Spleen (tissue), 11 donors: ENCODE results near the gene AUH. TPM values are rescaled to one million over a fixed set of nuclear protein-coding genes. Genes with fewer than 3 reads are reported as not detected.

ENCODE experiments used
- DNase-seq: peaks from one replicate; pipeline ENCODE4 v3.0.0-alpha.2; 2020
- H3K27ac ChIP-seq, 8 donors: fragments of 200-600 bp; sonication (generic) in 7 of 8; 1 replicate in 4 of 8; 2 replicates in 4 of 8; pipeline versions ENCODE4 v1.5.0 to v1.8.0; 2016 to 2021; ENCODE audit warnings: inconsistent platforms in 4 of 8, mild to moderate bottlenecking in 4 of 8, moderate library complexity in 1 of 8
- H3K27me3 ChIP-seq, 7 donors: fragments of 200-600 bp; sonication (generic) in 6 of 7; replicated peaks in 1 of 7; 1 replicate in 4 of 7; 2 replicates in 3 of 7; pipeline versions ENCODE4 v1.5.0 to v1.8.0; 2016 to 2021; ENCODE audit warnings: inconsistent platforms in 3 of 7, mild to moderate bottlenecking in 1 of 7
- H3K36me3 ChIP-seq, 6 donors: fragments of 200-600 bp; sonication (generic) in 5 of 6; 1 replicate in 4 of 6; 2 replicates in 2 of 6; pipeline versions ENCODE4 v1.5.0 to v1.8.0; 2016 to 2021; ENCODE audit warnings: inconsistent platforms in 2 of 6
- H3K4me1 ChIP-seq, 6 donors: fragments of 200-600 bp; sonication (generic) in 5 of 6; 1 replicate in 3 of 6; 2 replicates in 3 of 6; pipeline versions ENCODE4 v1.5.0 to v1.8.0; 2016 to 2021; ENCODE audit warnings: inconsistent platforms in 3 of 6
- H3K4me3 ChIP-seq, 8 donors: fragments of 200-600 bp; sonication (generic) in 7 of 8; 1 replicate in 4 of 8; 2 replicates in 4 of 8; pipeline versions ENCODE4 v1.5.0 to v1.8.0; 2016 to 2021; ENCODE audit warnings: inconsistent platforms in 4 of 8, mild to moderate bottlenecking in 4 of 8, moderate library complexity in 2 of 8
- H3K9me3 ChIP-seq, 8 donors: fragments of 200-600 bp; sonication (generic) in 7 of 8; 1 replicate in 4 of 8; 2 replicates in 4 of 8; pipeline versions ENCODE4 v1.5.0 to v1.8.0; 2016 to 2021; ENCODE audit warnings: inconsistent platforms in 4 of 8
- POLR2A ChIP-seq, 3 donors: fragments of 450-650 bp; IDR thresholded peaks; one replicate each; pipeline ENCODE4 v1.5.1; 2017; ENCODE audit warnings: antibody characterized with exemption in 3 of 3, mild to moderate bottlenecking in 1 of 3
- POLR2AphosphoS5 ChIP-seq, 3 donors: sonication (generic); formaldehyde crosslinking; IDR thresholded peaks; one replicate each; pipeline ENCODE4 v1.5.1; 2017; ENCODE audit warnings: antibody characterized with exemption in 3 of 3
- WGBS, 5 donors: extraction: QIAGEN DNeasy Blood & Tissue Kit in 3 of 5; methylation state at CpG; one replicate each; pipeline versions ENCODE4 v1.1.5 to v1.1.7; 2013 to 2018; 5-methylcytosine and 5-hydroxymethylcytosine counted together
- intact Hi-C: fragments of 100-400 bp; cut with DNase I; formaldehyde crosslinking; loops from one replicate; pipeline ENCODE4 v1.15.0; 2023; ENCODE audit warnings: low total_unique reads
- polyA plus RNA-seq, 3 donors: library from polyadenylated mRNA; stranded (reverse); fragments of 200-250 nt; gene quantifications; one replicate each; pipeline ENCODE4 v1.2.1, GENCODE V29; 2013
- total RNA-seq, 7 donors: library from RNA; depleted of rRNA in 3 of 7; stranded (reverse); fragments of >200 nt in 3 of 7; fragmentation: NEBNext Ultra II Directional in 4 of 7; extraction: Animal tissue kit (Norgen Biotek cat#: 25700) in 4 of 7; gene quantifications; one replicate each; pipeline versions ENCODE4 v1.1.0 to v1.2.1, GENCODE V29; 2016 to 2021
- TF ChIP-seq, protein P1 (sequence below), 11 experiments: fragments of 200-600 bp in 7 of 11; fragments of 450-650 bp in 4 of 11; sonication (generic) in 4 of 11; IDR thresholded peaks in 8 of 11; conservative IDR thresholded peaks in 3 of 11; 1 replicate in 7 of 11; 2 replicates in 4 of 11; pipeline versions ENCODE4 v1.4.0 to v1.8.0; 2016 to 2021; ENCODE audit warnings: antibody characterized with exemption in 11 of 11, inconsistent platforms in 4 of 11, mild to moderate bottlenecking in 1 of 11
- donor health status: healthy with polysubstance abuse.
- donor health status: DM: no; HTN: no; CAD: no; lungs with moderate emphysema.
- donor health status: DM: no; HTN: no; CAD: no.
- donor health status: Bipolar disorder and iron deficiency.
- donor health status: healthy.
- donor health status: DM: no; HTN: no; CAD: no.
- donor health status: DM: yes; HTN: yes; CAD: no.

The AUH gene
- total and polyA plus RNA-seq, 10 donors: 9.4 to 37.3 (median 20.6) TPM

DNA sequence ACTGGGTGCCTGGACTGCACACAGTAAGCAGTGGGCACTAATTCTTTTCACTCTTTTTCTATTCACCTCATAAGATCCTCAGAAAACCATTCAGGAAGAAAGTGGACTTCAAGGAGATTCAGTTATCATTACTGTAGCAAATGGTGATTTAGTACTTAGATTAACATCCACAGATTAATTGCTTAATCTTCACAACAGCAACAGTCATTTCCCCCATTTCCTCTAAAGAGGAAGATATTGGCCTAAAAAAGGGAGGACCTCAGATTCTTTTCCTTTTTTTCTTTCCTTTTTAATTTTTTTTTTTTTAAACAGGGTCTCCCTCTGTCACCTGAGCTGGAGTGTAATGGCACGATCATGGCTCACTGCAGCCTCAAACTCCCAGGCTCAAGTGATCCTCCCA is 64.4 kb downstream of the AUH start:
- peaks cover 0 to 54% (median 31%) of the 10 kb centered on the region in 6 donors for H3K36me3 ChIP-seq

DNA sequence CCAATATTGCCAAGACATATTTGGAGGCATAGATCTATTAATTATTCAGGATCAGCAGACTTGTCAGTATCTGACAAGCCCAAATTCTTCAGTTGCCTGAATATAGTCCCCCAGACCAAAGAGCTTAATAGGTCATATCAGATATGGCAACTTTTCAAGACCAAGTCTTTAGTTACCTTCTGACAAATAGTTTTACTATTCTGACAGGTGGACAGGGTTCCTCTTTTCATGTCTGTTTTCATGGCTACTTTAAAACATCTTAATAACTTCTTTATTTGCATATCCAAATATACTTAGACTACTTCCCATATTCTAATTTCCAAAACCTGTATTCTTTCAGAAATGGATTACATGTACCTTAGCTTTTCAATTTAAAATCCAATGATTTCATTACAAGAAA is 65.4 kb downstream of the AUH start:
- Histone ChIP-seq H3K4me3 (no peak overlapping the region), H3K27me3 (no peaks in the 10 kb centered on the region), H3K9me3 (no peaks in the 10 kb centered on the region), H3K4me1 (peaks cover 0 to 30% (median 14%) of the 10 kb centered on the region in 6 donors), H3K27ac (no peak overlapping the region), H3K36me3 (peaks cover 0 to 61% (median 31%) of the 10 kb centered on the region in 6 donors)
- DNase-seq: no peak
- intact Hi-C loops: no loop called here
- TF ChIP-seq POLR2AphosphoS5 (IDR thresholded peaks at IDR 0.05) (no peak), POLR2A (IDR thresholded peaks at IDR 0.05) (no peak)
- TF ChIP-seq, protein P1, sequence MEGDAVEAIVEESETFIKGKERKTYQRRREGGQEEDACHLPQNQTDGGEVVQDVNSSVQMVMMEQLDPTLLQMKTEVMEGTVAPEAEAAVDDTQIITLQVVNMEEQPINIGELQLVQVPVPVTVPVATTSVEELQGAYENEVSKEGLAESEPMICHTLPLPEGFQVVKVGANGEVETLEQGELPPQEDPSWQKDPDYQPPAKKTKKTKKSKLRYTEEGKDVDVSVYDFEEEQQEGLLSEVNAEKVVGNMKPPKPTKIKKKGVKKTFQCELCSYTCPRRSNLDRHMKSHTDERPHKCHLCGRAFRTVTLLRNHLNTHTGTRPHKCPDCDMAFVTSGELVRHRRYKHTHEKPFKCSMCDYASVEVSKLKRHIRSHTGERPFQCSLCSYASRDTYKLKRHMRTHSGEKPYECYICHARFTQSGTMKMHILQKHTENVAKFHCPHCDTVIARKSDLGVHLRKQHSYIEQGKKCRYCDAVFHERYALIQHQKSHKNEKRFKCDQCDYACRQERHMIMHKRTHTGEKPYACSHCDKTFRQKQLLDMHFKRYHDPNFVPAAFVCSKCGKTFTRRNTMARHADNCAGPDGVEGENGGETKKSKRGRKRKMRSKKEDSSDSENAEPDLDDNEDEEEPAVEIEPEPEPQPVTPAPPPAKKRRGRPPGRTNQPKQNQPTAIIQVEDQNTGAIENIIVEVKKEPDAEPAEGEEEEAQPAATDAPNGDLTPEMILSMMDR (IDR thresholded peaks at IDR 0.05 in 8 of 11, conservative IDR thresholded peaks at IDR 0.05 in 3 of 11): no peak

More for the DNA sequence above, 64.4 kb downstream of the AUH start:
- Histone ChIP-seq H3K4me3 (no peak overlapping the region), H3K4me1 (peaks cover 0 to 34% (median 17%) of the 10 kb centered on the region in 6 donors), H3K9me3 (no peaks in the 10 kb centered on the region), H3K27ac (peak overlapping the region in 3 of 8 donors; percentile 40 to 55 (median 44)), H3K27me3 (no peaks in the 10 kb centered on the region)
- no peak for DNase-seq
- 49 to 87% (median 73%) methylated on average over 1 of the region's 1 CpG for WGBS, 5 donors
- TF ChIP-seq POLR2AphosphoS5 (IDR thresholded peaks at IDR 0.05) (no peak), POLR2A (IDR thresholded peaks at IDR 0.05) (no peak)
- TF ChIP-seq, protein P1 (IDR thresholded peaks at IDR 0.05 in 8 of 11, conservative IDR thresholded peaks at IDR 0.05 in 3 of 11): no peak
- intact Hi-C loops: no loop called here

DNA sequence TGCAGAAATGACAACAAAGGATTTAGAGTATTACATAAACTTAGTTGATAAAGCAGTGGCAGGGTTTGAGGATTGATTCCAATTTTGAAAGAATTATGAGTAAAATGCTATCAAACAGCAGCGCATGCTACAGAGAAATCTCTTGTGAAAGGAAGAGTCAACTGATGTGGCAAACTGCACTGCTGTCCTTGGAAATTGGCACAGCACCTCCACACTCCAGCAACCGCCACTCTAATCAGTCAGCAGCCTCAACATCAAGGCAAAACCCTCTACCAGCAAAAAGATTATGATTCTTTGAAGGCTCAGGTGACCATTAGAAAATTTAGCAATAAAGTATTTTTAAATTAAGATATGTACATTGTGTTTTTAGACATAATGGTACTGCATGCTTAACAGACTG is 66.4 kb downstream of the AUH start:
- no peak for TF ChIP-seq POLR2A (IDR thresholded peaks at IDR 0.05)
- TF ChIP-seq, protein P1 (IDR thresholded peaks at IDR 0.05 in 8 of 11, conservative IDR thresholded peaks at IDR 0.05 in 3 of 11): no peak
- no peak for TF ChIP-seq POLR2AphosphoS5 (IDR thresholded peaks at IDR 0.05)
- no peak overlapping the region for H3K27ac ChIP-seq
- peaks cover 0 to 30% (median 12%) of the 10 kb centered on the region in 6 donors for H3K4me1 ChIP-seq
- no peaks in the 10 kb centered on the region for H3K9me3 ChIP-seq
- peaks cover 0 to 70% (median 33%) of the 10 kb centered on the region in 6 donors for H3K36me3 ChIP-seq
- H3K4me3 ChIP-seq: no peak overlapping the region
- H3K27me3 ChIP-seq: no peaks in the 10 kb centered on the region
- intact Hi-C loops: no loop called here
- DNase-seq: no peak
- WGBS, 5 donors: 92 to 100% (median 98%) methylated on average over 2 of the region's 2 CpGs

DNA sequence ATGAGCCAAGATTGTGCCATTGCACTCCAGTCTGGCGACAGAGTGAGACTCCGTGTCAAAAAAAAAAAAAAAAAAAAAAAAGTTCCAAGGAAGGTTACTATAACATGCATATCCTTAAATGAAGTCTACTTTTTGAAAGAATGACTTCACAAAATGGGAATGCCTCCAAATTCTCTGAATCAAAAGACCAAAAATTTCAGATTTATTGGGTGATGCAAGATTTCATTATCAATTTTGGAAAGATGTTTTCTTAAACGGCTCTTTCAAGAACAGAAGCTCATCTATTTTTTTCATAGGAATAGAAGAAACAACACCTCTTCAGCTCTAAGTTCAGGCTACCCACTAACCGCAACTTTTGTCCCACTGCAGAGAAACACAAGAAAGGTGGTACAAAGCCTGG is 69.9 kb downstream of the AUH start:
- no peaks in the 10 kb centered on the region for H3K9me3 ChIP-seq
- no peak for TF ChIP-seq POLR2AphosphoS5 (IDR thresholded peaks at IDR 0.05)
- TF ChIP-seq, protein P1 (IDR thresholded peaks at IDR 0.05 in 8 of 11, conservative IDR thresholded peaks at IDR 0.05 in 3 of 11): no peak
- no peak for TF ChIP-seq POLR2A (IDR thresholded peaks at IDR 0.05)
- 94 to 98% (median 95%) methylated on average over 4 of the region's 4 CpGs for WGBS, 5 donors
- peaks cover 0 to 8% (median 2%) of the 10 kb centered on the region in 6 donors for H3K4me1 ChIP-seq
- no peak overlapping the region for H3K4me3 ChIP-seq
- no peak for DNase-seq
- intact Hi-C loops: no loop called here
- H3K27me3 ChIP-seq: no peaks in the 10 kb centered on the region
- peaks cover 0 to 67% (median 34%) of the 10 kb centered on the region in 6 donors for H3K36me3 ChIP-seq
- H3K27ac ChIP-seq: no peak overlapping the region
